Epithelial cell of proximal tubule (primary cell): ENCODE data around the gene IL17D. TPM values are rescaled to one million over a fixed set of nuclear protein-coding genes. Genes with fewer than 3 reads are reported as not detected.

Experiments used
- DNase-seq: peaks from one replicate; pipeline ENCODE4 v3.0.0-alpha.2; 2011; ENCODE audit warnings: low read depth
- H3K4me3 ChIP-seq: 2 replicates; pipeline ENCODE4 v1.5.1; 2011; ENCODE audit warnings: low read depth, mild to moderate bottlenecking, low read length
- total RNA-seq: library from RNA; depleted of rRNA; stranded (reverse); fragments of >200 nt; gene quantifications from 2 replicates; pipeline ENCODE4 v1.2.3, GENCODE V29; 2015
- TF ChIP-seq, protein P1 (sequence below): conservative IDR thresholded peaks from 2 replicates; pipeline ENCODE4 v1.5.1; 2012; ENCODE audit warnings: low read depth, mild to moderate bottlenecking, low read length

IL17D gene
- total RNA-seq, 1 donor from 2014 or later, result 0.35 TPM

- no peak for DNase-seq
- TF ChIP-seq, protein P1, sequence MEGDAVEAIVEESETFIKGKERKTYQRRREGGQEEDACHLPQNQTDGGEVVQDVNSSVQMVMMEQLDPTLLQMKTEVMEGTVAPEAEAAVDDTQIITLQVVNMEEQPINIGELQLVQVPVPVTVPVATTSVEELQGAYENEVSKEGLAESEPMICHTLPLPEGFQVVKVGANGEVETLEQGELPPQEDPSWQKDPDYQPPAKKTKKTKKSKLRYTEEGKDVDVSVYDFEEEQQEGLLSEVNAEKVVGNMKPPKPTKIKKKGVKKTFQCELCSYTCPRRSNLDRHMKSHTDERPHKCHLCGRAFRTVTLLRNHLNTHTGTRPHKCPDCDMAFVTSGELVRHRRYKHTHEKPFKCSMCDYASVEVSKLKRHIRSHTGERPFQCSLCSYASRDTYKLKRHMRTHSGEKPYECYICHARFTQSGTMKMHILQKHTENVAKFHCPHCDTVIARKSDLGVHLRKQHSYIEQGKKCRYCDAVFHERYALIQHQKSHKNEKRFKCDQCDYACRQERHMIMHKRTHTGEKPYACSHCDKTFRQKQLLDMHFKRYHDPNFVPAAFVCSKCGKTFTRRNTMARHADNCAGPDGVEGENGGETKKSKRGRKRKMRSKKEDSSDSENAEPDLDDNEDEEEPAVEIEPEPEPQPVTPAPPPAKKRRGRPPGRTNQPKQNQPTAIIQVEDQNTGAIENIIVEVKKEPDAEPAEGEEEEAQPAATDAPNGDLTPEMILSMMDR, result no peak
- H3K4me3 ChIP-seq, result no peak overlapping the region
These were observed 45.9 kb downstream of the IL17D start for GRCh38 chr13:20749377-20749776.

- DNase-seq, result no peak
- TF ChIP-seq, protein P1, result no peak
- no peak overlapping the region for H3K4me3 ChIP-seq
These were observed 50.5 kb downstream of the IL17D start for GRCh38 chr13:20754009-20754408.

DNA sequence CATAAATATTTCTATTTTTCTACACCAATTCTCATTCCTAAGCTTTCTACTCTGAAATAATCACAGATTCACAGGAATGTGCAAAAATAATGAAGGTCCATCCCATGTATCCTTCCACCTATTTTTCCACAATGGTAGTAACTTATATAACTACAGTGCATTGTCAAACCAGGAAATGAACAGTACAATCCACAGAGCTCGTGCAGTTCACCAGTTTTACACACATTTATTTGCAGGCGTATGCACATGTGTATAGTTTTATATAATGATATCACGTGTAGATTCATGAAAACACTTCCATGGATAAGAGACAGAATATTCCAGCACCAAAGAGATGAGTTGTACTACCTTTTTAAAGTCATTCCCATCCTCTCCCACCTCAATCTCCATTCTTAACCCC lies 57.4 kb downstream of the IL17D start:
- DNase-seq, result no peak
- no peak overlapping the region for H3K4me3 ChIP-seq
- TF ChIP-seq, protein P1, result no peak

GRCh38 chr13:20767309-20767943 lies 63.9 kb downstream of the IL17D start:
- DNase-seq, result no peak
- no peak overlapping the region for H3K4me3 ChIP-seq
- TF ChIP-seq, protein P1, result no peak

DNA sequence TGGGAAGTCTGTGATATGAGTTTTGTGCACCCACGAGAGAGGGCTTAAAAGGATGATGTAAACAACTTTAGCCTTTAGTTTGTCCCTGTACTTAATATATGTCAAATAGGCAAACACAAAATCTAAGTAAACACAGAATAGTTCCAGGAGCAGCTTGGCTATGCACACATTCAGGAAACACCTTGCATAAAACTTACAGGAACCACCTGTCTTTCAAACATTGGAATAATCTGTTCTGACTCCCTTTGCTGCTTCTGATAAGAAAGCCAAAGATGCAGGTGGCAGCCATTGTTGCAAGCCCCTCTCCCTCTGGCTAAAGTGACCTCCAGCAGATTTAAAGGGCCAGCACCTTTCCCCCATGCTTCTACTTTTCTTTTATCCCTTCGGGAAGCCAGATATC lies 65.6 kb downstream of the IL17D start:
- TF ChIP-seq, protein P1, result no peak
- H3K4me3 ChIP-seq, result no peak overlapping the region
- DNase-seq, result no peak

DNA sequence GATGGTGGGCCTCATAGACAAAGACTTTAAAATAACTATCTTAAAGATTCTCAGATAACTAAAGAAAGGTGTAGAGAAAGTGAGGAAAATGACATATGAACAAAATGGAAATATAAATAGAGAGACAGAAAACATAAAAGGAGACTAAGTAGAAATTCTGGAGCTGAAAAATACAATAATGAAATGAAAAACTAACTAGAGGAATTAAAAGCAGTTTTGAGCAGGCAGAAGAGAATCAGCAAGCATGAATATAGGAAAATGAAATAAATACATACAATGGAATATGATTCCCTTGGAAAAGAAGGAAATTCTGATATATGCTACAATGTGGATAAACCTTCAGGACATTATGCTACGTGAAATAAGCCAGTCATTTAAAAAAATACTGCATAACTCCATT lies 66.3 kb downstream of the IL17D start:
- no peak overlapping the region for H3K4me3 ChIP-seq
- TF ChIP-seq, protein P1, result no peak
- no peak for DNase-seq

Other genes with a start within 250 kb of the IL17D start
- 18.7 and 41.3 TPM in 2 replicates for gene CRYL1, start 177.8 kb upstream of the IL17D start, total RNA-seq
- 9.3 and 15.2 TPM in 2 replicates for gene IFT88, start 136.5 kb upstream of the IL17D start, total RNA-seq
- gene EEF1AKMT1, start 70.3 kb downstream of the IL17D start, total RNA-seq, result 14.6 and 16.0 TPM in 2 replicates
- gene XPO4, start 199.0 kb downstream of the IL17D start, total RNA-seq, result 11.8 and 20.0 TPM in 2 replicates